Measurements from ENCODE around the gene MAP2K4. TPM values are rescaled to one million over a fixed set of nuclear protein-coding genes. Genes with fewer than 3 reads are reported as not detected.

MAP2K4 gene
- 19.3 and 24.6 TPM in 2 replicates for total RNA-seq

DNA sequence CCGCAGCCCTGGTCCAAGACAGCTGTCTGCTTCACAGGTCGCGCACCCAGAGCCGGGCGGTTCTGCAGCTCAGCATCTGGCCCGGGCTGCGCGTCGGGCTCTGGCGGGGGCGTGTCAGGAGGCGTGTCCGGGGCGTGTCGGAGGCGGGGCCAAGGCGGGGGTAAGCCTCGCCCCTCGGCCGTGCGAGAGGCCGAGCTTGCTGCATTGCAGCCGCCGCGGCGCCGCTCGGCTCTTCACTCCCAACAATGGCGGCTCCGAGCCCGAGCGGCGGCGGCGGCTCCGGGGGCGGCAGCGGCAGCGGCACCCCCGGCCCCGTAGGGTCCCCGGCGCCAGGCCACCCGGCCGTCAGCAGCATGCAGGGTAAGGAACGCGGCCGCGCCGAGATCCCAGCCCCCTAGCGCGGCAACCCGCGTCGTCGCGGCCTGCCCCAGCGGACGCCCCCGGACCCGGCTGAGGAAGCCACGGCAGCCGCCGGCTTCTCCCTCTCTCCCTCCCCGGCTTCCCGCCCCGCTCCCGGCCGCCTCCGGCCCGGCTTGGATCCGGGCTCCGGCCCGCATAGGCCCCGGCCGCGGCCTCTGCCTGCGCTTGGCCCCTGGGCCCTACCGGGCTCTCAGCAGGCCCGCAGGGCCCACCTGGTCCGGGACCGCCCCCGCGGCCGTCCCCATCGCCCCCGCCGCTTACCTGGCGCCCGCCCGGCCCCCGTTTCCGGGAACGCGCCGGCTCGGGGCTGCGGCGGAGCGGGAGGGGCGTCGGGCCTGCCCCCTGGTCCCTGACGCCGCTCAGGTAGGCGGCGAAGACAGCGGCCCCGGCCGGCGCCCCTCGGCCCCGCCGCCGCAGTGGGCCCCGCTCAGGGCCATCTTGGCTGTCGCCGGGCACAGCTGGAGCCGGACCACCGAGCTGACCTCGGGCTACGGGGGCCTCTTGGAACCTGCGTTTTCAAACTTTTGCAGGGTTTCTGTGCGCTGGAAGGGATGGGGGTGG, at the start of gene MAP2K4:
TSS of gene MAP2K4 (plus strand) at position 236 of the 981 bp plus-strand sequence. CDS start at position 246, 10 bp downstream.

DNA sequence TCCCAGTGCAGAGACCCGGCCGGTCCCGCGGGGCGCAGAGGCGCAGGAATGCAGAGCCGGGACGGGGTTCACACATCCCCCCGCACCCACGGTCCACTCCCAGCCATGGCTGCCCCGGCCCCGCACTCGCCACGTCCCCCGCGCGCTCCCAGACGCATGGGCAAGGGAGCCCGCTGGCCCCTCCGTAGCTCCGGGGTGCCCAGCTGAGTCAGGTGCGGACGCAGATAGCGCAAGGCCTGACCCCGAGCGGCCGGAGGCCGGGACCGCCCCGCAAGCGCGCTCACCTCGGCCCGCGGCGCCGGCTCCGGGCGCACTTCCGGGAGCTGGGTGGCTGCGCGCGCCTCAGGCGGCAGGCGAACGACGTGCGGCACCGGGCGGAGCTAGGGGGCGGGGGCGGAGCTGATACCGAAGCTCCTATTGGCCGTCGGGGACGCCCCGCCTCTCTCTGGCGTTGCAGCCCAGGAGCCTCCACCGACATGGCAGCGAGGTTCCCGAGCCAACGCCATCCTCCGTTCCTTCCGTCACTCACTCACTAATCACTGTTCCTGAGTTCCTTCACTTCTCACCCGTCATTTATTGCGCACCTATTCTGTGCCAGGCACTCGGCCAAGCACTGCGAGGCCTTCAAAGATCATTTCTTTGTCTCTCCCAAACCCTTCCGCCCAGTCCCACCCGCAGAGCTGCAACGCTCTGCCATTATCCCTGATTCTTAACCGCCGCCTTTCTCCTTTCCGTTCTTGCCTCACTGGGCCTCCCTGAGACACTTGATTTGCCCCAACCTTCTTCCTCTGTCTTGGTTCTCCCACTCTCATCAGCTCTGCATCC, 23.3 kb upstream of the MAP2K4 start, which contains the start of gene ZNF18:
TSS of gene ZNF18 (minus strand) at position 329 of the 825 bp plus-strand sequence. CDS start 4,646 bp downstream, outside the sequence.

Other genes starting within 250 kb of the MAP2K4 start
- 5.7 and 6.3 TPM in 2 replicates for gene ZNF18, start 23.4 kb upstream of the MAP2K4 start, total RNA-seq

Measured in endothelial cell of coronary artery (primary cell).